ENCODE data around the gene ABCB1. TPM values are rescaled to one million over a fixed set of nuclear protein-coding genes. Genes with fewer than 3 reads are reported as not detected.

The ABCB1 gene
- total and polyA plus RNA-seq, 2 donors (not counting 3 experiments of a cell fraction or from before 2014, with no cell fraction given): 7.1 to 7.5 TPM

DNA sequence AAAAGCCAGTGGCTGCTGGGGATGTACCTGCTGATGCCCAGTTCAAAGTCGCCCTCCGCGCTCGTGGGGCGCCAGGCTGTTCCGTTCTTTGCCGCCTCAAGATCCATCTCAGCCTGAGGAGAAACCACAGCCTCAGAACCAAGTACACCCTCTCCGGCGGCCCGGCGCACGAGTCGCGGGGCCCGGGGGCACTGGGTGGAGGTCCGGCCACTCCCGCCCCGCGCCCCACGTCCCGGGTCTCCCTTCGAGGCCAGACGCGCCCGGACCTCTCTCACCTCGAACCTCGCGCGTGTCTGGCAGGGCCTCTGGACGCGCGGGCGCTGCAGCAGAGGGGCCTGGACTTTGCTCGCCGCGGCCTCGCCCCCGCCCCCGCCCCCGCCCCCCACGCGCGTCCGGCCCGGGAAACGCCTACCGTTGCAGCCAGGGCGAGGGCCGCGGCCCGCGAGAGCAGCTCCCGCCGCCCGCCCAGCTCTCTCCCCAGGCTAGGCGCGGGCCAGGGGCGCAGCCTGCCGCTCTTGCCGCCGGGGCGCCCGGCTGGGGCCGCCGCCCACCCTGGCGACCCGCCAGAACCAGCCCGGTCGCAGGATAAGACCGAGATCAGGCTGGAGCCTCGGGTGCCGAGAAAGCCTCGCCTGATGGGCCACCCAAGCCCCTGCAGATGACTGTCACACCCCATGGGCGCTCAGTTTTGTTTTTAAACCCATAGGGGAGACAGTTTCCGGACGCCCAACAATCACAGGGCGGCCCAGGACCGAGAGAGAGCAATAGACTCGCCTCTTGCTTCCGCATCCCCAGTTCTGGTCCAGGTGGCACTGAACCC is 125.1 kb downstream of the ABCB1 start, which contains the start of gene ABCB4:
ABCB4 (minus strand) TSS at position 322 of the 820 bp plus-strand sequence; CDS start at position 107, 215 bp downstream.
- no peak within 1 kb of the TSS for H3K27ac ChIP-seq (ENCODE audit: insufficient read depth, low read depth, low read length)
- peaks cover 6% of the 10 kb centered on the region for H3K4me1 ChIP-seq (ENCODE audit: control insufficient read depth, extremely low read depth, insufficient read depth, low read length)
- ChIA-PET CTCF (no interaction called here), POLR2A (no interaction called here)
- H4K20me1 ChIP-seq (replicated peaks; ENCODE audit: control insufficient read depth, extremely low read depth, insufficient read depth, low read length): no peaks in the 10 kb centered on the region
- no peaks in the 10 kb centered on the region for H3K9me1 ChIP-seq (replicated peaks; ENCODE audit: control insufficient read depth, extremely low read depth, insufficient read depth, low read length)
- no peaks in the 10 kb centered on the region for H3K36me3 ChIP-seq (ENCODE audit: control insufficient read depth in 2 of 2, extremely low read depth in 1 of 2, insufficient read depth in 2 of 2, low read length in 2 of 2)
- H3K79me2 ChIP-seq (ENCODE audit: control insufficient read depth, insufficient read depth, low read length): no peaks in the 10 kb centered on the region
- TF ChIP-seq EZH2 (IDR thresholded peaks at IDR 0.05; ENCODE audit: borderline replicate concordance, low read depth, low read length, severe bottlenecking): no peak
- TF ChIP-seq MYC (IDR thresholded peaks at IDR 0.05; ENCODE audit: low read depth, low read length): no peak
- no peak for TF ChIP-seq POLR2A (IDR thresholded peaks at IDR 0.05; ENCODE audit: low read depth, low read length)
- no peak for TF ChIP-seq JUN (IDR thresholded peaks at IDR 0.05; ENCODE audit: borderline replicate concordance, insufficient read depth, insufficient read length, low read depth)
- TF ChIP-seq, protein P1, sequence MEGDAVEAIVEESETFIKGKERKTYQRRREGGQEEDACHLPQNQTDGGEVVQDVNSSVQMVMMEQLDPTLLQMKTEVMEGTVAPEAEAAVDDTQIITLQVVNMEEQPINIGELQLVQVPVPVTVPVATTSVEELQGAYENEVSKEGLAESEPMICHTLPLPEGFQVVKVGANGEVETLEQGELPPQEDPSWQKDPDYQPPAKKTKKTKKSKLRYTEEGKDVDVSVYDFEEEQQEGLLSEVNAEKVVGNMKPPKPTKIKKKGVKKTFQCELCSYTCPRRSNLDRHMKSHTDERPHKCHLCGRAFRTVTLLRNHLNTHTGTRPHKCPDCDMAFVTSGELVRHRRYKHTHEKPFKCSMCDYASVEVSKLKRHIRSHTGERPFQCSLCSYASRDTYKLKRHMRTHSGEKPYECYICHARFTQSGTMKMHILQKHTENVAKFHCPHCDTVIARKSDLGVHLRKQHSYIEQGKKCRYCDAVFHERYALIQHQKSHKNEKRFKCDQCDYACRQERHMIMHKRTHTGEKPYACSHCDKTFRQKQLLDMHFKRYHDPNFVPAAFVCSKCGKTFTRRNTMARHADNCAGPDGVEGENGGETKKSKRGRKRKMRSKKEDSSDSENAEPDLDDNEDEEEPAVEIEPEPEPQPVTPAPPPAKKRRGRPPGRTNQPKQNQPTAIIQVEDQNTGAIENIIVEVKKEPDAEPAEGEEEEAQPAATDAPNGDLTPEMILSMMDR (IDR thresholded peaks at IDR 0.05; ENCODE audit: extremely low read depth in 1 of 2, insufficient read depth in 1 of 2, low read depth in 1 of 2, low read length in 2 of 2): no peak
- TF ChIP-seq, protein P2, sequence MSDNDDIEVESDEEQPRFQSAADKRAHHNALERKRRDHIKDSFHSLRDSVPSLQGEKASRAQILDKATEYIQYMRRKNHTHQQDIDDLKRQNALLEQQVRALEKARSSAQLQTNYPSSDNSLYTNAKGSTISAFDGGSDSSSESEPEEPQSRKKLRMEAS (IDR thresholded peaks at IDR 0.05; ENCODE audit: insufficient read depth, insufficient read length): no peak
- TF ChIP-seq POLR2AphosphoS5 (IDR thresholded peaks at IDR 0.05; ENCODE audit: insufficient read depth, low read depth, low read length): no peak
- no peak for TF ChIP-seq FOS (IDR thresholded peaks at IDR 0.05; ENCODE audit: borderline replicate concordance, insufficient read depth, low read length)
- TF ChIP-seq GATA2 (IDR thresholded peaks at IDR 0.05; ENCODE audit: insufficient read depth, insufficient read length, low read depth, low read length): no peak
- no peak for FAIRE-seq
- H3K27me3 ChIP-seq (ENCODE audit: control insufficient read depth in 2 of 2, insufficient read depth in 2 of 2, low read length in 2 of 2): peaks cover 26 to 58% of the 10 kb centered on the region in 2 experiments
- peak within 1 kb of the TSS; percentile 51 for H2AFZ ChIP-seq (ENCODE audit: low read depth, low read length)
- DNase-seq (ENCODE audit: low read depth, low spot score): no peak
- dilution Hi-C loops (cut with MboI; ENCODE audit: extremely low pct_ligation_motif_present, low sequenced_read_pairs) (no loop called here), intact Hi-C loops (cut with micrococcal nuclease) (no loop called here)
- peak within 1 kb of the TSS in 2 of 3 experiments; percentile 19 to 45 for H3K4me3 ChIP-seq (replicated peaks in 1 of 3; ENCODE audit: insufficient read depth in 1 of 3, low read depth in 1 of 3, low read length in 3 of 3)
- no TSS peak for BruUV-seq (replicated peaks)
- H3K4me2 ChIP-seq (ENCODE audit: insufficient read depth, low read length): peak within 1 kb of the TSS; percentile 65
- no peak within 1 kb of the TSS for H3K9ac ChIP-seq (replicated peaks; ENCODE audit: extremely low read depth, insufficient read depth, low read length)
- H3K9me3 ChIP-seq (replicated peaks; ENCODE audit: control insufficient read depth, insufficient read depth, low read length): no peaks in the 10 kb centered on the region
